RWPE1 (cell line): Measurements from ENCODE around the gene JSRP1.
A peak's percentile ranks its signal among the peaks of the same experiment; 100 is the strongest.

Experiments used
- CTCF ChIA-PET: fragments of 350-600 bp; sonication (Branson Sonifier 250); formaldehyde crosslinking; extraction: SDS; loops from one replicate; lab custom pipeline; 2021; lab: Yijun Ruan, JAX
- POLR2A ChIA-PET: fragments of 400-600 bp; formaldehyde crosslinking; extraction: SDS; loops from one replicate; lab custom pipeline; 2020; ENCODE audit warnings: antibody characterized with exemption; ENCODE audit not compliant: low non-redundant PET; lab: Yijun Ruan, JAX
- DNase-seq: peaks from one replicate; pipeline ENCODE4 v3.0.0; 2012; ENCODE audit warnings: low spot score
- H3K27ac ChIP-seq: fragments of 450-650 bp; 2 replicates; pipeline ENCODE4 v1.5.1; 2017
- TF ChIP-seq, protein P1 (sequence below): fragments of 450-650 bp; conservative IDR thresholded peaks from 2 replicates; pipeline ENCODE4 v1.5.1; 2017; ENCODE audit warnings: low read depth, mild to moderate bottlenecking

JSRP1 gene

DNA sequence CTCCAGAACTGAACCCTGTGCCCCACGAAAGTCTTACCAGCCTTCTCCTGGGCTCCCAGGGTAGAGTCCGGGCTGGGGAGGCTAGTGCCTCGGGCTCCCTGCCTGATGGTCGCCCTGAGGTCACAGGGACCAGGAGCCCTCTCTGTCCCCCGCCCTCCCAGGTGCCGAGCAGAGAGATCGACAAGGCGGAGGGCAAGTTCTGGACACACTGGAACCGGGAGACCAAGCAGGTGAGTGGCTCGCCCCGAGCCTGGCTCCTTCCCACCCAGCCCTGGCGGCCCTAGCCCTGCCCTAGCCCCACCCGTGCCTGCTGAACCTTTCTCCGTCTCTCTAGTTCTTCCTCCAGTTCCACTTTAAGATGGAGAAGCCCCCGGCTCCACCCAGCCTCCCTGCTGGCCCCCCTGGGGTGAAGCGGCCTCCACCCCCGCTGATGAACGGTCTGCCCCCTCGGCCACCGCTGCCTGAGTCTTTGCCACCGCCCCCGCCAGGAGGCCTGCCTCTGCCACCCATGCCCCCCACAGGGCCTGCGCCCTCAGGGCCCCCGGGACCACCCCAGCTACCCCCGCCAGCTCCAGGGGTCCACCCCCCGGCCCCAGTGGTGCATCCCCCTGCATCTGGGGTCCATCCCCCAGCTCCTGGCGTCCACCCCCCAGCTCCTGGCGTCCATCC lies 8.7 kb downstream of the JSRP1 start:
- DNase-seq = no peak
- CTCF ChIA-PET = no interaction called here
- TF ChIP-seq, protein P1, sequence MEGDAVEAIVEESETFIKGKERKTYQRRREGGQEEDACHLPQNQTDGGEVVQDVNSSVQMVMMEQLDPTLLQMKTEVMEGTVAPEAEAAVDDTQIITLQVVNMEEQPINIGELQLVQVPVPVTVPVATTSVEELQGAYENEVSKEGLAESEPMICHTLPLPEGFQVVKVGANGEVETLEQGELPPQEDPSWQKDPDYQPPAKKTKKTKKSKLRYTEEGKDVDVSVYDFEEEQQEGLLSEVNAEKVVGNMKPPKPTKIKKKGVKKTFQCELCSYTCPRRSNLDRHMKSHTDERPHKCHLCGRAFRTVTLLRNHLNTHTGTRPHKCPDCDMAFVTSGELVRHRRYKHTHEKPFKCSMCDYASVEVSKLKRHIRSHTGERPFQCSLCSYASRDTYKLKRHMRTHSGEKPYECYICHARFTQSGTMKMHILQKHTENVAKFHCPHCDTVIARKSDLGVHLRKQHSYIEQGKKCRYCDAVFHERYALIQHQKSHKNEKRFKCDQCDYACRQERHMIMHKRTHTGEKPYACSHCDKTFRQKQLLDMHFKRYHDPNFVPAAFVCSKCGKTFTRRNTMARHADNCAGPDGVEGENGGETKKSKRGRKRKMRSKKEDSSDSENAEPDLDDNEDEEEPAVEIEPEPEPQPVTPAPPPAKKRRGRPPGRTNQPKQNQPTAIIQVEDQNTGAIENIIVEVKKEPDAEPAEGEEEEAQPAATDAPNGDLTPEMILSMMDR = no peak
- POLR2A ChIA-PET = no interaction called here
- H3K27ac ChIP-seq = peak overlapping the region; percentile 68

GRCh38 chr19:2246801-2247361 lies 9.3 kb downstream of the JSRP1 start:
- TF ChIP-seq, protein P1 = no peak
- peak overlapping the region; percentile 68 for H3K27ac ChIP-seq
- ChIA-PET POLR2A (no interaction called here), CTCF (no interaction called here)
- DNase-seq = no peak

- CTCF ChIA-PET = no interaction called here
- peak overlapping the region; percentile 68 for H3K27ac ChIP-seq
- POLR2A ChIA-PET = no interaction called here
- TF ChIP-seq, protein P1 = no peak
- no peak for DNase-seq
Observed at GRCh38 chr19:2246014-2246620, 10.1 kb downstream of the JSRP1 start.

GRCh38 chr19:2245273-2245672 lies 10.9 kb downstream of the JSRP1 start:
- no peak for DNase-seq
- ChIA-PET CTCF (no interaction called here), POLR2A (no interaction called here)
- peak overlapping the region; percentile 68 for H3K27ac ChIP-seq
- TF ChIP-seq, protein P1 = no peak

DNA sequence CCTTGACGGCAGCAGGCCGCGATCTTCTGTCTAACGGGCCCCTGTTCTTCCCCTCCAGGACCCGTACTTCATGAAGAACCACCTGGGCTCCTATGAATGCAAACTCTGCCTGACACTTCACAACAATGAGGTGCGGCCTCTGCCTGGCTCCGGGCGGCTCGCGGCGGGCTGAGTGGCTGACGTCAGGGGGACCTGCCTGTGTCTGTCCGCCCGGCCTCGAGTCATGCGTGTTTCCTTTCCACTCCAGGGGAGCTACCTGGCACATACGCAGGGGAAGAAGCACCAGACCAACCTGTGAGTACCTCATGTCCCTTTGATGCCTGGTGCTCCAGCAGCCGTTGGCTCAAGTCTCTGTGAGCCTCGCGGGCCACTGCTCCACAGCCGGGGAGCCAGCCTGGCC lies 11.7 kb downstream of the JSRP1 start:
- TF ChIP-seq, protein P1 = no peak
- ChIA-PET CTCF (no interaction called here), POLR2A (no interaction called here)
- no peak for DNase-seq
- H3K27ac ChIP-seq = peak overlapping the region; percentile 68

DNA sequence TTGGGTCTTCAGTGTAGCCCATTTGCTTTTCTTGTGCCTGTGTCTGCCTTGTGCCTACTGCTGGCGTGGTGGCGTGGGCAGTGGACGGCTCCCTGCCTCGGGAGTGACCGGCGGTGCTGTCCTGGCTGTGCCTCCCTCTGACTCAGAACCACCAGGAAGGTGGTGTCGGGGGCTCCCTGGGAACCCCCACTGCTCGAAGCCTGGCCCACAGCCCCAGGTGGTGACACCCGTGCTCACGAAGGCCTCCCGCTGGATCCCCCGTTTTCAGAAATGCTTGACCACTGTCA lies 12.1 kb downstream of the JSRP1 start:
- CTCF ChIA-PET = no interaction called here
- TF ChIP-seq, protein P1 = no peak
- POLR2A ChIA-PET = no interaction called here
- peak overlapping the region; percentile 68 for H3K27ac ChIP-seq
- DNase-seq = no peak
